Inflammatory macrophage treated with lipopolysaccharide for 1 hour (primary cell): ENCODE data around the gene TXNL1.
"Not testable (repeated sequence)": the region's sequence is repeated elsewhere in the genome, so short reads cannot be mapped to it uniquely, and the experiment has no call there.

ENCODE experiments used
- DNase-seq, 2 donors: peaks; one replicate each; pipeline ENCODE4 v3.0.0-alpha.2; 2020 to 2022

TXNL1 gene

GRCh38 chr18:56643381-56643780, 5.0 kb upstream of the TXNL1 start:
- DNase-seq = no peak

- DNase-seq = no peak
These were observed 3.4 kb upstream of the TXNL1 start for GRCh38 chr18:56641714-56642337.

- no peak for DNase-seq
These were observed 1.2 kb upstream of the TXNL1 start for GRCh38 chr18:56639571-56639970.

GRCh38 chr18:56639104-56639381, 651 bp upstream of the TXNL1 start:
- no peak for DNase-seq

- no peak for DNase-seq
These were observed 621 bp downstream of the TXNL1 start for GRCh38 chr18:56637711-56638231.

DNA sequence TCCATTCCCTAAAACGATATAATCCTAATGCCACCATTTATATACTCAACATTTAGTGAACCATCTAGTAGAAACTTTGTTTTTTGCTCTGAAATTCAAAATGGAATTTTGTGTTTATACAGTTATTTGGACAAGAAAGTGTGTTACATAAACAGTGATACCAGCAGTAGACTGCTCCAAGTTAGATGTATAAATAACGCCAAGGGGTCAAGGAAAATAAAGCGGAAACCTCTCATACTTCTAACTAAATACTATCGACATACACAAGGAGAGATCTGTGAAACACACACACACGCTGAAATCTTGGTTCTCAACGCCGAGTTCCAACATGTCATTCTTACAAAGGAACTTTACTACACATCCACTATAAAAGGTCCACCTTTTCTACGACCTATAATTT, 1.2 kb downstream of the TXNL1 start:
- no peak for DNase-seq

GRCh38 chr18:56635007-56635406, 3.4 kb downstream of the TXNL1 start:
- no peak for DNase-seq

DNA sequence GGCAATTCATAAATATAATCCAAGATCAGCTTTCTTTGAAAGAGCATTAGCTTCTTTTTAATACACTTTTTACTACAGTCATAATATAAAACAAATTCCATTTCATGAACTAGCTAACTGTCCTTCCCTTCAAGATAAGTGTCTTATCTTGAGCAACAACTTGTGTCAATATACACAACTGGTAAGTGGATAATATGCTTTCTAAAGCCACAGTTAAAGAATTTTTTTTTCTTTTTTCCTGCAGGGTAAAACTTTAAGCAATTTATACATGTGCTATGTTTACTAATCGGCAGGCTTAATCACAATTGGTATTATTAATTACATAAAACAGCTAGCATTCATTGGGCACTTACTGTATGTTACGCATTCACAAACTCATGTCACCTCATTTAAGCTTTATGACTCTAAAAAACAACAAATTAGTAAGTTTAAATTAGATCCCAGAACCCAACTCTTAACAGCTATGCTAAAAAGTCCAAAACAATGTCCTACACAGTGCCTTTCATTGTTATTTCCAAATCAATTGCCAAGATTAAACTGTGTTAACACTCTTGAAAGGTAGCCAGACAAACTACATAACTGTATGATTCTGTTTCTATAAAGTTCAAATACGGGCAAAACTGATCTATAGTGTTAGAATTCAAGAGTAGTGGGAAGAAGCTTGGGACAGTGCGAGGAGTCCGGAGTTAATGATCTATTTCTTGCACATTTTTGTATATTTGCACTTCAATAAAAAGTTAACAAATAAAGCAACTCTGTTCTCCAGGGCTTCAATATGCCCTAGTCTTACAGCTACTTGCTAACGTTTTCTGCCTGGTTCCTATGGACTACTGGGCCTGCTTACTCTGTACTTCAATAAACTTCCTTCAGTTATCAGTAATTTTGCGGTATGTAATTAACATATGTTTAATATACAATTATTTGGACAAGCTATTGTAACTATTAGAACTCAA, 6.0 kb downstream of the TXNL1 start:
- no peak for DNase-seq

GRCh38 chr18:56627991-56628390, 10.4 kb downstream of the TXNL1 start:
- no peak for DNase-seq

GRCh38 chr18:56615738-56616520, 22.5 kb downstream of the TXNL1 start:
- no peak for DNase-seq

DNA sequence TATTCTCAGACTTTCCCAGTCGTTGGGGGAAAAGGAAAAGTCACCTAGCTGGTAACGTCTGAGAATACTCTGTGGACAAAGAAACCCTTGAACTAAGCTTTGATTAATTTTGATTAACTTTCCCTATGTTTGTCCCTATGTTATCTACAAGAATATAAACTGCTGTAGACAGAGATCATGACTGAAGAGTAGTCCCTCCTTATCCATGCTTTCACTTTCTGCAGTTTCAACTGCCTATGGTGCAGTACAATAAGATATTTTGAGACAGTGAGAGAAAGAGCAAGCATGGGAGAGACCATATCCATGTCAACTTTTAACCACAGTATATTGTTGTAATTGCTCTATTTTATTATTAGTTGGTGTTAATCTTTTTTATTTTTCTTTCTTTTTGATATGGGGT, 31.8 kb downstream of the TXNL1 start:
- DNase-seq = no peak

DNA sequence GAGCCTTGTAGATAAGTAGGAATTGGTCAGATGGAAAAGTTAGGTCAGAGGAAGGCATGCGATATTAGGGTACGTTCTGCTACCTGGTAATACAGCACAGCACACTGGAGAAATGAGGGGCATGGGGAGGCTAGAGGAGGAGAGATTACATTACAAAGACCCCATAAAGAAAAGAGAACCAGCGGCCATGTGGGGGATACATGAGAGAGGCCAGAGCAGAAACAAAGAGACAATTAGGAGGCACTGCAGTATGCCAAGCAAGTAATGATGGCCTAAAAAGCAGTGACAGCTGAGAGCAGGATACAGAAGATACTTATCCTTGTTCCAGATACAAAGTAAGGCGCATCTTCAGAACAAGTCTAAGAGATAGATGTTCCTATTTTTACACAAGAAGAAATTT, 40.0 kb downstream of the TXNL1 start:
- DNase-seq = no peak

- DNase-seq = no peak
These were observed 44.5 kb downstream of the TXNL1 start for GRCh38 chr18:56593906-56594305.

GRCh38 chr18:56580026-56580425, 58.4 kb downstream of the TXNL1 start:
- peak; percentile 41 to 48 for DNase-seq

DNA sequence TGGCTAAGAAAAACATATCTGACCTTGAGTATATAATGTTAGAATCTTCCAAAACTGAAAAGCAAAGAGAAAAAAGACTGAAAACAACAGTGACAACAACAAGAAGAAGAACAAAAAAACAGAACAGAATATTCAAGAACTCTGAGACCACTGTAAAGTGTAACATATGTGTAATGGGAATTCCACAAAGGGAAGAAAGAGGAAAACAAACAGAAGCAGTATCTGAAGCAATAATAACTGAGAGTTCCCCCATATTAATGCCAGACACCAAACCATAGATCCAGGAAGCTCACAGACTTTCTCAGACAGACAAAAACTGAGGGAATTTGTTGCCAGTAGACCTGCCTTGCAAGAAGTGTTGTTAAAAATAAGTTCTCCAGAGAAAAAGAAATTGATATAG, 58.9 kb downstream of the TXNL1 start:
- peak; percentile 53 to 57 for DNase-seq

- DNase-seq = no peak
These were observed 61.4 kb downstream of the TXNL1 start for GRCh38 chr18:56576826-56577573.

DNA sequence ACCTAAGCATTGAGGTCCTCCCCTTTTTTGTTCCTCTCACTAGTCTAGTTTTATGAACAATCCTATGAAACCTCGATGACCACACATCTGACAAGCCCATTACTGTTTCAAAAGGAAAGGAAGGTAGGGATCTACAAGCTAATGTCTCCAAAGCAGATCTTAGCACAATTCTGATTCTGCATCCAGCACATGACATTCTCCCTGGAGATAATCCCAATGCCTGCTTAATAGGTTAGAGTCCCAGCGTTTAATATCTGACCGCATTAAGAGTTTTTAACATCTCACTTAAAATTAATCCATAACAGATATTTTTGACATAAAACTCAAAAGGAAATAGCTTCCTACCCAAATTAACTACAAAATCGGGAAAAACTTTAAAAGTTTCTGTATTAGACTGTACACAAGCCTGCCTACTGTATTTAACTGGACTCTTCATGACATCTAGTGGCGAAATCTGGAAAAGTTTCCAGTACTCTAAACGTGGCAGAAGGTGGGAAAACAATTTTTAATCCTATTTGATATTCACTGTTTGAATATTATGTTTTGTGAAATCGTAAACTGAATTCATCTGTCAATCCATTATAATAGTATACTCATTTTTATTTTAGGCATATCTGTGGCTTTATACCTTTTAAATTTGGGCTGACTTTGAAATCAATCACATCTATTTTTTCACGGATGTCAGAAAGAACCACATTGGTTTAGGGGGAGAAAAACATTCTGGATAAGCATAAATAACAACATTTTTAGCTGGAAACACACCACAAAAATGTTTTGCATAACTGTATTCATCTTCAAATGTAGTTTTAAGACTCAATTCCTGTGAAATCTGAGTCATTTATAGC, 62.4 kb downstream of the TXNL1 start:
- DNase-seq = peak; percentile 53 to 87

DNA sequence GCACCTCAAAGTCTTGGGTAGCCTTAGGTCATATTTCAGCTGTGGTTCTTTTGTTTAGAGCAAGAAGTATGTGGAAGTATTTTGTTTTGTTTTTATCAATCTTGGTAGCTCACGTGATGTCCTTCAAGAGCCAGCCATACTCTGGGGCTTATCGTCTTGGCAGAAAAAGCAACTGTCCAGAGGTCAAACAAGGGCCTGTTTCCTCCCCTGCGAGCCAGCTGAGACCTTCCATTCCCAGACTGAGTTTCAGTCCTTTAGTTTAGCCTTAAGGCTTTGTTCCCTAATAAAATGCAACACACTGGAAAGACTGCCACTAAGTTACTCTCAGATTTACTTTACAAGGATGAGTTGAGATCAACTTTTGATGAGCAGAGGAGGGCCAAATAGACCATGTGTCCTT, 63.5 kb downstream of the TXNL1 start:
- no peak for DNase-seq

DNA sequence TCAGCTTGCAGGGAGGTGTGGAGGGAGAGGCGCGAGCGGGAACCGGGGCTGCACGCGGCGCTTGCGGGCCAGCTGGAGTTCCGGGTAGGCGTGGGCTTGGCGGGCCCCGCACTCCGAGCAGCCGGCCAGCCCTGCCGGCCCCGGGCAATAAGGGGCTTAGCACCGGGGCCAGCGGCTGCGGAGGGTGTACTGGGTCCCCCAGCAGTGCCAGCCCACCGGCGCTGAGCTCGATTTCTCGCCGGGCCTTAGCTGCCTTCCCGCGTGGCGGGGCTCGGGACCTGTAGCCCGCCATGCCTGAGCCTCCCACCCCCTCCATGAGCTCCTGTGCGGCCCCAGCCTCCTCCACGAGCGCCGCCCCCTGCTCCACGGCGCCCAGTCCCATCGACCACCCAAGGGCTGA, 66.1 kb downstream of the TXNL1 start:
- DNase-seq = not testable (repeated sequence)

GRCh38 chr18:56570978-56571377, 67.4 kb downstream of the TXNL1 start:
- peak; percentile 44 to 47 for DNase-seq

- DNase-seq = peak; percentile 81 to 89
These were observed 69.0 kb downstream of the TXNL1 start for GRCh38 chr18:56569416-56569815.

- peak; percentile 89 to 91 for DNase-seq
These were observed 69.4 kb downstream of the TXNL1 start for GRCh38 chr18:56568986-56569385.
